GM13977 (cell line): ENCODE data around the gene HAUS5.

Experiments
- DNase-seq: peaks from one replicate; pipeline ENCODE4 v3.0.0; 2012; ENCODE audit warnings: low spot score
- CTCF ChIP-seq: IDR thresholded peaks from 2 replicates; pipeline ENCODE4 v1.5.1; 2012; ENCODE audit warnings: mild to moderate bottlenecking, control low read depth; ENCODE audit not compliant: insufficient read depth; ENCODE audit errors: extremely low read depth, missing control alignments
- in situ Hi-C: fragments of 300-500 bp; cut with MboI; formaldehyde crosslinking; loops from one replicate; pipeline ENCODE4 v1.12.0; 2022; ENCODE audit warnings: low sequenced_read_pairs, low pct_unique_long_range_greater_than_20kb, mixed read lengths, inconsistent platforms; ENCODE audit not compliant: unreplicated experiment

HAUS5 gene

GRCh38 chr19:35639863-35640262 lies 27.3 kb downstream of the HAUS5 start:
- in situ Hi-C loops: no loop called here
- TF ChIP-seq CTCF: no peak

GRCh38 chr19:35641515-35642151 lies 29.1 kb downstream of the HAUS5 start, which contains the start of gene ETV2:
ETV2 (plus strand) TSS chr19:35641745; CDS start chr19:35642461, 716 bp downstream.
- in situ Hi-C loops: no loop called here
- DNase-seq: peak; percentile 72
- no peak for TF ChIP-seq CTCF

More at GRCh38 chr19:35639863-35640262, 27.3 kb downstream of the HAUS5 start:
- DNase-seq: no peak

DNA sequence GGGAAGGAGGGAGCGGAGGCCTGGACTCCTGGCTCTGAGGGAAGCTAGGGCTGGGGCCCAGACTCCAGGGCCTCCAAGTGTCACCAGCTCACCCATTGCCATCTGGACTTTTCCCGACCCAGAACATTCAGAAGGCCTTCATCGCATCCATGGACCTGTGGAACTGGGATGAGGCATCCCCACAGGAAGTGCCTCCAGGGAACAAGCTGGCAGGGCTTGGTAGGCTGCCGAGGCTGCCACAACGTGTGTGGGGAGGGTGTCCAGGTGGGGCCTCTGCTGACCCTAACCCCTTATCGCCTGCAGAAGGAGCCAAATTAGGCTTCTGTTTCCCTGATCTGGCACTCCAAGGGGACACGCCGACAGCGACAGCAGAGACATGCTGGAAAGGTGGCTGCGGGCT lies 29.8 kb downstream of the HAUS5 start:
- TF ChIP-seq CTCF: no peak
- no peak for DNase-seq
- in situ Hi-C loops: no loop called here

DNA sequence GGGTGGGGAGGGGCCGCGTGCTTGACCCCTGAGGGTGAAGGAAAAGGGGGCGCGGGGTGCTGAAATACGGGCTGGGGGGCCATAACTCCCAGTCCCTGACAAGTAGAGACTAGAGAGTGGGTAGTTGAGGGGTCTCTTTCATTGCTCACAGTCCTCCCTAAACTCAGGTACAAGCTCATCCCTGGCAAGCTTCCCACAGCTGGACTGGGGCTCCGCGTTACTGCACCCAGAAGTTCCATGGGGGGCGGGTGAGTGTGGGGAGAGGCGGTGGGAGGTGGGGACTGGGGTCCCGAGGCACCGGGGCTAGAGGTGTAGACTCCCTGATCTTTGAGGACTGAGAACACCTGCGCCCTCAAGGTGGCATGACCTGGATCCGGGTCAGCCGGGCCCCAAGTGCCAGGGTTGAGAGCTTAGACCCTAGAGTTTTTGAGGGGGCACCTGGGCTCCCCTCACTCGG lies 30.3 kb downstream of the HAUS5 start:
- no peak for TF ChIP-seq CTCF
- DNase-seq: no peak
- in situ Hi-C loops: no loop called here

- DNase-seq: peak; percentile 91
- in situ Hi-C loops: no loop called here
- TF ChIP-seq CTCF: peak; percentile 28
These were observed 31.0 kb downstream of the HAUS5 start for GRCh38 chr19:35643255-35644205.

GRCh38 chr19:35644206-35644986 lies 31.9 kb downstream of the HAUS5 start:
- TF ChIP-seq CTCF: no peak
- DNase-seq: peak; percentile 97
- in situ Hi-C loops: no loop called here
